Vagina (tissue), 2 donors: Measurements from ENCODE around the gene PDE4D. TPM values are rescaled to one million over a fixed set of nuclear protein-coding genes. Genes with fewer than 3 reads are reported as not detected.
"Not testable (repeated sequence)": the region's sequence is repeated elsewhere in the genome, so short reads cannot be mapped to it uniquely, and the experiment has no call there.

Source experiments
- DNase-seq, 2 donors: peaks; one replicate each; pipeline ENCODE4 v3.0.0-alpha.2; 2017; ENCODE audit errors: extremely low spot score in 2 of 2
- H3K27ac ChIP-seq: fragments of 200-600 bp; sonication (generic); one replicate; pipeline ENCODE4 v1.5.1; 2019
- H3K27me3 ChIP-seq: fragments of 200-600 bp; sonication (generic); one replicate; pipeline ENCODE4 v1.5.1; 2019
- H3K36me3 ChIP-seq, 2 donors: fragments of 200-600 bp; sonication (generic); one replicate each; pipeline ENCODE4 v1.5.1; 2017 to 2019
- H3K4me1 ChIP-seq: fragments of 200-600 bp; sonication (generic); one replicate; pipeline ENCODE4 v1.5.1; 2019
- H3K4me3 ChIP-seq, 2 donors: fragments of 200-600 bp; sonication (generic); 1 replicate in 1 of 2; 2 replicates in 1 of 2; pipeline ENCODE4 v1.5.1; 2016 to 2019
- H3K9me3 ChIP-seq: fragments of 200-600 bp; sonication (generic); one replicate; pipeline ENCODE4 v1.5.1; 2019
- CTCF ChIP-seq, 3 experiments: fragments of 450-650 bp in 2 of 3; fragments of 200-600 bp in 1 of 3; sonication (generic) in 1 of 3; IDR thresholded peaks; one replicate each; pipeline ENCODE4 v1.5.1; 2017 to 2019; ENCODE audit warnings: antibody characterized with exemption in 3 of 3, mild to moderate bottlenecking in 2 of 3, moderate library complexity in 2 of 3
- POLR2A ChIP-seq, 2 donors: fragments of 450-650 bp; IDR thresholded peaks; one replicate each; pipeline ENCODE4 v1.6.1; 2017; ENCODE audit warnings: antibody characterized with exemption in 2 of 2, mild to moderate bottlenecking in 2 of 2, moderate library complexity in 2 of 2
- POLR2AphosphoS5 ChIP-seq, 2 donors: sonication (generic); formaldehyde crosslinking; IDR thresholded peaks; one replicate each; pipeline ENCODE4 v1.9.0; 2017; ENCODE audit warnings: antibody characterized with exemption in 2 of 2, mild to moderate bottlenecking in 2 of 2, low read depth in 1 of 2; ENCODE audit not compliant: insufficient read depth in 1 of 2
- intact Hi-C: fragments of 100-400 bp; cut with DNase I; formaldehyde crosslinking; loops from one replicate; pipeline ENCODE4 v1.15.1; 2023
- total RNA-seq: library from RNA; depleted of rRNA; stranded (reverse); fragments of >200 nt; gene quantifications from one replicate; pipeline ENCODE4 v1.2.3, GENCODE V29; 2016

PDE4D gene
- total RNA-seq, 1 donor from 2014 or later = 86.9 TPM

DNA sequence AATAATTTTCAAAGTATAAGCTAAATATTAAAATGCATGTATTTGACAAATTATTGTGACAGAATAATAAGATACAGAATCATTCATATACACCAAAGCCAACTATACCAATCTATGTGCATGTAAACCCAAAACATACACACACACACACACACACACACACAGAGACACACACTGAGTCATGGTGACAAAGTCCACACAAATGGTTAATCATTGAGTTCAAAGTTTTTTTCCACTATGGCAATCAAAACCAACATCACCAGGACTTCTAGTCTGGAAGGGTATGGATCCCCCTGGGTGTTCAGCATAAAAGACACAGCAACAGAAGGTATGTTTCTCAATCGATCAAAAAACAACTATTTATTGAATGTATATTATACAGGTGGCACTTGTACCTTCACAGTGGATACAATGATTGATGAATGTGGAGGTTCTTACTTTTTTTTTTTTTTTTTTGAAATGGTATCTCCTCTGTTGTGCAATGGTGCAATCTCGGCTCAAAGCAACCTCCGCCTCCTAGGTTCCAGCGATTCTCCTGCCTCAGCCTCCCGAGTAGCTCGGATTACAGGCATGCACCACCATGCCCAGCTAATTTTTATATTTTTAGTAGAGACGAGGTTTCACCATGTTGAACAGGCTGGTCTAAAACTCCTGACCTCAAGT, 137.0 kb downstream of the PDE4D start:
- H3K9me3 ChIP-seq = no peaks in the 10 kb centered on the region
- intact Hi-C loops = no loop called here
- TF ChIP-seq POLR2AphosphoS5 (IDR thresholded peaks at IDR 0.05; ENCODE audit: insufficient read depth in 1 of 2, low read depth in 1 of 2) (no peak), CTCF (IDR thresholded peaks at IDR 0.05) (no peak), POLR2A (IDR thresholded peaks at IDR 0.05) (no peak)
- no peaks in the 10 kb centered on the region for H3K4me1 ChIP-seq
- no peak overlapping the region for H3K27ac ChIP-seq
- no peak for DNase-seq
- no peaks in the 10 kb centered on the region for H3K36me3 ChIP-seq
- no peak overlapping the region for H3K4me3 ChIP-seq
- no peaks in the 10 kb centered on the region for H3K27me3 ChIP-seq

GRCh38 chr5:59755476-59755875, 138.1 kb downstream of the PDE4D start:
- Histone ChIP-seq H3K4me1 (no peaks in the 10 kb centered on the region), H3K36me3 (no peaks in the 10 kb centered on the region), H3K27ac (no peak overlapping the region), H3K9me3 (no peaks in the 10 kb centered on the region), H3K27me3 (no peaks in the 10 kb centered on the region), H3K4me3 (no peak overlapping the region)
- intact Hi-C loops = no loop called here
- DNase-seq = no peak
- TF ChIP-seq POLR2AphosphoS5 (IDR thresholded peaks at IDR 0.05; ENCODE audit: insufficient read depth in 1 of 2, low read depth in 1 of 2) (no peak), CTCF (IDR thresholded peaks at IDR 0.05) (no peak), POLR2A (IDR thresholded peaks at IDR 0.05) (no peak)

GRCh38 chr5:59753599-59753998, 139.9 kb downstream of the PDE4D start:
- intact Hi-C loops = no loop called here
- Histone ChIP-seq H3K27ac (no peak overlapping the region), H3K27me3 (no peaks in the 10 kb centered on the region), H3K4me3 (no peak overlapping the region), H3K4me1 (no peaks in the 10 kb centered on the region), H3K36me3 (no peaks in the 10 kb centered on the region), H3K9me3 (no peaks in the 10 kb centered on the region)
- TF ChIP-seq POLR2A (IDR thresholded peaks at IDR 0.05) = no peak
- TF ChIP-seq POLR2AphosphoS5 (IDR thresholded peaks at IDR 0.05; ENCODE audit: insufficient read depth in 1 of 2, low read depth in 1 of 2) = no peak
- no peak for TF ChIP-seq CTCF (IDR thresholded peaks at IDR 0.05)
- DNase-seq = no peak

DNA sequence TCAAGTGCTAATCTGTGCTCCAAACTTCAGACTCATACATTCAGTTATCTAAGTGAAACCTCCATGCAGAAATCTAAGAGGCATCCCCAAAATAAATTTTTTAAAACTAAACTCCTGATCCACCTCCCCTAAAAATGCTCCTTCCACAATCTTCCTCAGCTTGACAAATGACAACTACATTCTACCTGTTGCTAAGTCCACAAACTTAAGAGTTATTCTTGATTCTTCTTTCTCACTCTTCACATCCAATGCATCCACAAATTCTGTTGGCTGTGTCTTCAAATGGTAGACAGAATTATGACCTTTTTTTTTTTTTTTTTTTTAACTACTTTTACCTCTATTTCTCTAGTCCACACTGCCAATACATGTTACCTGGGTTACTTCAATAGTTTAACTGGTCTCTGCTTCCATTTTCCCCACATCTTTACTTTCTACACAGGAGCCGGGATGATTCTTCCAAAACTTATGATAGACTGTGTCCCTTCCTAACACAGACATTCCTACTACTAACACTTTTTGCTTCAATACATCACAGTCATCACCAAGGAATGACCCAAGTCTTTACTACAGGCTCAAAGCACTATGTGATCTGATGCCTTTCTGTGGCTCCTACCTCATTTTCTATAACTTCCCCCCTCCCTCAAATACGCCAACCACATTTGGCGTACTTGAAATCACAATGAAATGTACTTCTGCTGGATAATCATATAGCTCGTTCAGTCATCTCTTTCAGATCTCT, 143.6 kb downstream of the PDE4D start:
- DNase-seq = no peak
- H3K4me1 ChIP-seq = peaks cover 14% of the 10 kb centered on the region
- H3K4me3 ChIP-seq = no peak overlapping the region
- no peak overlapping the region for H3K27ac ChIP-seq
- H3K27me3 ChIP-seq = no peaks in the 10 kb centered on the region
- H3K36me3 ChIP-seq = no peaks in the 10 kb centered on the region
- H3K9me3 ChIP-seq = no peaks in the 10 kb centered on the region
- TF ChIP-seq POLR2A (IDR thresholded peaks at IDR 0.05) (no peak), POLR2AphosphoS5 (IDR thresholded peaks at IDR 0.05; ENCODE audit: insufficient read depth in 1 of 2, low read depth in 1 of 2) (no peak), CTCF (IDR thresholded peaks at IDR 0.05) (no peak)
- intact Hi-C loops = no loop called here

GRCh38 chr5:59748036-59748663, 145.4 kb downstream of the PDE4D start:
- H3K27ac ChIP-seq, H3K36me3 ChIP-seq, DNase-seq, intact Hi-C loops, H3K9me3 ChIP-seq, H3K4me3 ChIP-seq, H3K27me3 ChIP-seq: not testable (repeated sequence)
- H3K4me1 ChIP-seq = peaks cover 20% of the 10 kb centered on the region
